ENCODE measurements around the gene COMMD2.
A peak's percentile ranks its signal among the peaks of the same experiment; 100 is the strongest.

DNA sequence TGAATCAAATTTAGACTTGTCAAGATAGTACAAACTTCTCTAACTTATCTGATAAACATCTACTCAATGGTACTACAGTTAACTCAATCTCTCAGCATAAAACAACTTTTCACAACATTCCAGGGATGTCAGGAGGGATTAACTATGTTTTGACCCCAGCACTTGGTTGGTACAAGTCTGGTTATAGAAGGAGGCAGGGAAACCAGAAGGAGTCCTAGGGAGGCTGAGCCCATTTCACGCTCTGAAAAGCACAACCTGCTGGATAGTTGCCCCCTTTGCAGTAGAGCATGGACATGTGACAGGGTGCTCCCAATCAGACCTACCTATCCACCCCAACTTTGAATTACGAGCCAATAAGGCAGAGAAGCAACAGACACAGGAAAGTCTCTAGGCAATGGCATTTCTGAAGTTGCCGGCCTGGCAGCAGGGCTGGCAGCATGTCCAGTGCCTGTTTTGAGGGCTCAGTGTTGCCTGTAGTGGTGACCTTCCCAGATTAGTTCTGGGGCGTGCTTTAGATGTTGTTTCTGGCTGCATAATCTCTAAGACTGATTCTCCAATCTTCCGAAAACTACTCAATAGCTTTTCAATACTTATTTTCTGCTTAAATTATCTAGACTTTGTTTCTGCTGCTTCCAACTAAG is 31.9 kb upstream of the COMMD2 start:
- TF ChIP-seq CREB1 (CRISPR knock-in tag; IDR thresholded peaks at IDR 0.05) (no peak), E2F4 (CRISPR knock-in tag; IDR thresholded peaks at IDR 0.05; ENCODE audit: borderline replicate concordance, low read depth) (no peak), USF1 (CRISPR knock-in tag; IDR thresholded peaks at IDR 0.05) (peak; percentile 35; the same call in 1 of the 2 replicates), ZNF317 (CRISPR knock-in tag; IDR thresholded peaks at IDR 0.05; ENCODE audit: borderline replicate concordance, low read depth) (no peak), CTCF (IDR thresholded peaks at IDR 0.05) (no peak), STAT6 (CRISPR knock-in tag; conservative IDR thresholded peaks at IDR 0.05; ENCODE audit: low read depth) (no peak), FOXJ3 (CRISPR knock-in tag; IDR thresholded peaks at IDR 0.05; ENCODE audit: borderline replicate concordance) (no peak), JUN (CRISPR knock-in tag; IDR thresholded peaks at IDR 0.05) (no peak), SMAD3 (CRISPR knock-in tag; IDR thresholded peaks at IDR 0.05; ENCODE audit: borderline replicate concordance) (no peak), NFYB (CRISPR knock-in tag; conservative IDR thresholded peaks at IDR 0.05; ENCODE audit: low read depth) (0 out of 2 replicates have a peak, but pooled peaks have one; percentile 8), ARID4B (CRISPR knock-in tag; IDR thresholded peaks at IDR 0.05; ENCODE audit: borderline replicate concordance) (no peak), NR3C1 (CRISPR knock-in tag; conservative IDR thresholded peaks at IDR 0.05; ENCODE audit: low read depth) (no peak), CREM (CRISPR knock-in tag; IDR thresholded peaks at IDR 0.05) (no peak)
